Rectal smooth muscle tissue (tissue), 1 donor: ENCODE results near the gene SMR3A.

Source experiments
- H3K27ac ChIP-seq: one replicate; pipeline ENCODE4 v1.7.0; 2013; ENCODE audit warnings: low read depth, low read length, inconsistent platforms
- H3K27me3 ChIP-seq: one replicate; pipeline ENCODE4 v1.7.0; 2013; ENCODE audit warnings: low read length; ENCODE audit not compliant: control insufficient read depth, insufficient read depth
- H3K36me3 ChIP-seq: one replicate; pipeline ENCODE4 v1.7.0; 2013; ENCODE audit warnings: low read length; ENCODE audit not compliant: control insufficient read depth, insufficient read depth
- H3K4me1 ChIP-seq: one replicate; pipeline ENCODE4 v1.7.0; 2013; ENCODE audit warnings: low read length; ENCODE audit not compliant: control insufficient read depth, insufficient read depth
- H3K4me3 ChIP-seq: one replicate; pipeline ENCODE4 v1.7.0; 2013; ENCODE audit warnings: low read length
- H3K9ac ChIP-seq: one replicate; pipeline ENCODE4 v1.7.0; 2013; ENCODE audit warnings: low read length

The SMR3A gene

GRCh38 chr4:70360460-70360859, at the start of gene SMR3A:
Gene SMR3A, plus strand, starts transcription at chr4:70360760. Its CDS starts 1,356 bp downstream, at chr4:70362116.
- Histone ChIP-seq H3K9ac (no peak within 1 kb of the TSS), H3K36me3 (no peaks in the 10 kb centered on the region), H3K27me3 (no peaks in the 10 kb centered on the region), H3K27ac (no peak within 1 kb of the TSS), H3K4me3 (no peak within 1 kb of the TSS), H3K4me1 (no peaks in the 10 kb centered on the region)

- no peak overlapping the region for H3K27ac ChIP-seq
- no peaks in the 10 kb centered on the region for H3K27me3 ChIP-seq
- no peaks in the 10 kb centered on the region for H3K4me1 ChIP-seq
- H3K36me3 ChIP-seq, result no peaks in the 10 kb centered on the region
- H3K9ac ChIP-seq, result no peak overlapping the region
- H3K4me3 ChIP-seq, result no peak overlapping the region
Observed at GRCh38 chr4:70313736-70314135, 46.8 kb upstream of the SMR3A start.

- Histone ChIP-seq H3K27me3 (no peaks in the 10 kb centered on the region), H3K9ac (no peak overlapping the region), H3K4me3 (no peak overlapping the region), H3K27ac (no peak overlapping the region), H3K4me1 (no peaks in the 10 kb centered on the region), H3K36me3 (no peaks in the 10 kb centered on the region)
Observed at GRCh38 chr4:70315928-70316327, 44.6 kb upstream of the SMR3A start.

- Histone ChIP-seq H3K4me1 (no peaks in the 10 kb centered on the region), H3K36me3 (no peaks in the 10 kb centered on the region), H3K27me3 (no peaks in the 10 kb centered on the region), H3K27ac (no peak overlapping the region), H3K9ac (no peak overlapping the region), H3K4me3 (no peak overlapping the region)
Observed at GRCh38 chr4:70326052-70326451, 34.5 kb upstream of the SMR3A start.

- Histone ChIP-seq H3K27me3 (no peaks in the 10 kb centered on the region), H3K4me1 (no peaks in the 10 kb centered on the region), H3K36me3 (no peaks in the 10 kb centered on the region), H3K9ac (no peak within 1 kb of the TSS), H3K4me3 (no peak within 1 kb of the TSS), H3K27ac (no peak within 1 kb of the TSS)
Observed at GRCh38 chr4:70334681-70335080, 25.9 kb upstream of the SMR3A start, which contains the start of gene CABS1. Gene CABS1, plus strand, starts transcription at chr4:70334981. Its CDS starts 59 bp downstream, at chr4:70335040.

- no peaks in the 10 kb centered on the region for H3K36me3 ChIP-seq
Observed at GRCh38 chr4:70336043-70336442, 24.5 kb upstream of the SMR3A start.

GRCh38 chr4:70337886-70338420, 22.6 kb upstream of the SMR3A start:
- H3K4me3 ChIP-seq, result no peak overlapping the region
- H3K4me1 ChIP-seq, result no peaks in the 10 kb centered on the region
- H3K27ac ChIP-seq, result no peak overlapping the region
- H3K27me3 ChIP-seq, result no peaks in the 10 kb centered on the region
- H3K36me3 ChIP-seq, result no peaks in the 10 kb centered on the region
- no peak overlapping the region for H3K9ac ChIP-seq

More at GRCh38 chr4:70336043-70336442, 24.5 kb upstream of the SMR3A start:
- no peaks in the 10 kb centered on the region for H3K27me3 ChIP-seq
- no peak overlapping the region for H3K9ac ChIP-seq
- no peak overlapping the region for H3K4me3 ChIP-seq
- no peak overlapping the region for H3K27ac ChIP-seq
- no peaks in the 10 kb centered on the region for H3K4me1 ChIP-seq

GRCh38 chr4:70356185-70356584, 4.4 kb upstream of the SMR3A start:
- Histone ChIP-seq H3K36me3 (no peaks in the 10 kb centered on the region), H3K9ac (no peak overlapping the region), H3K4me1 (no peaks in the 10 kb centered on the region), H3K4me3 (no peak overlapping the region), H3K27ac (no peak overlapping the region), H3K27me3 (no peaks in the 10 kb centered on the region)

- Histone ChIP-seq H3K36me3 (no peaks in the 10 kb centered on the region), H3K4me3 (no peak overlapping the region), H3K4me1 (no peaks in the 10 kb centered on the region), H3K9ac (no peak overlapping the region), H3K27me3 (no peaks in the 10 kb centered on the region), H3K27ac (no peak overlapping the region)
Observed at GRCh38 chr4:70359115-70359661, 1.4 kb upstream of the SMR3A start.

- Histone ChIP-seq H3K27me3 (no peaks in the 10 kb centered on the region), H3K9ac (no peak overlapping the region), H3K4me3 (no peak overlapping the region)
Observed at GRCh38 chr4:70364002-70364401, 3.4 kb downstream of the SMR3A start.

GRCh38 chr4:70365479-70365878, 4.9 kb downstream of the SMR3A start:
- H3K4me1 ChIP-seq, result no peaks in the 10 kb centered on the region
- H3K27me3 ChIP-seq, result no peaks in the 10 kb centered on the region
- no peaks in the 10 kb centered on the region for H3K36me3 ChIP-seq
- no peak overlapping the region for H3K27ac ChIP-seq
- H3K9ac ChIP-seq, result no peak overlapping the region
- no peak overlapping the region for H3K4me3 ChIP-seq

More at GRCh38 chr4:70364002-70364401, 3.4 kb downstream of the SMR3A start:
- H3K27ac ChIP-seq, result no peak overlapping the region
- no peaks in the 10 kb centered on the region for H3K36me3 ChIP-seq
- no peaks in the 10 kb centered on the region for H3K4me1 ChIP-seq

GRCh38 chr4:70367813-70368212, 7.3 kb downstream of the SMR3A start:
- no peaks in the 10 kb centered on the region for H3K4me1 ChIP-seq
- H3K27ac ChIP-seq, result no peak overlapping the region
- H3K27me3 ChIP-seq, result no peaks in the 10 kb centered on the region
- H3K9ac ChIP-seq, result no peak overlapping the region
- no peak overlapping the region for H3K4me3 ChIP-seq
- no peaks in the 10 kb centered on the region for H3K36me3 ChIP-seq

GRCh38 chr4:70371987-70372386, 11.4 kb downstream of the SMR3A start:
- H3K36me3 ChIP-seq, result no peaks in the 10 kb centered on the region
- no peak overlapping the region for H3K9ac ChIP-seq
- no peaks in the 10 kb centered on the region for H3K4me1 ChIP-seq
- H3K4me3 ChIP-seq, result no peak overlapping the region
- H3K27ac ChIP-seq, result no peak overlapping the region
- no peaks in the 10 kb centered on the region for H3K27me3 ChIP-seq
